Hepatocyte (in vitro differentiated cells): ENCODE results near the gene NPBWR2.

ENCODE experiments used
- CTCF ChIP-seq: fragments of 200-600 bp; sonication (generic); IDR thresholded peaks from 2 replicates; pipeline ENCODE4 v1.5.1; 2016; ENCODE audit warnings: antibody characterized with exemption, mild to moderate bottlenecking; ENCODE audit not compliant: poor library complexity
- EZH2 ChIP-seq: fragments of 200-600 bp; sonication (generic); IDR thresholded peaks from 2 replicates; pipeline ENCODE4 v1.6.1; 2016; ENCODE audit warnings: antibody characterized with exemption, mild to moderate bottlenecking, borderline replicate concordance

GRCh38 chr20:64082126-64082731, 25.1 kb downstream of the NPBWR2 start:
- TF ChIP-seq CTCF (no peak), EZH2 (no peak)
